Immature natural killer cell (primary cell): ENCODE measurements around the gene PHKG1. TPM values are rescaled to one million over a fixed set of nuclear protein-coding genes. Genes with fewer than 3 reads are reported as not detected.
"Not testable (repeated sequence)": the region's sequence is repeated elsewhere in the genome, so short reads cannot be mapped to it uniquely, and the experiment has no call there.

Source experiments
- DNase-seq, 3 donors: peaks; one replicate each; pipeline ENCODE4 v3.0.0; 2022; ENCODE audit warnings: mixed read lengths in 1 of 3
- H3K27ac Mint-ChIP-seq, 6 donors: one replicate each; pipeline ENCODE4 v1.8.0; 2020; ENCODE audit warnings: mixed read lengths in 6 of 6, mild to moderate bottlenecking in 5 of 6, inconsistent platforms in 4 of 6, moderate library complexity in 3 of 6
- H3K27me3 Mint-ChIP-seq, 3 donors: one replicate each; pipeline ENCODE4 v1.8.0; 2020 to 2021; ENCODE audit warnings: low read depth in 3 of 3, mild to moderate bottlenecking in 3 of 3, mixed read lengths in 3 of 3, moderate library complexity in 3 of 3, inconsistent platforms in 1 of 3
- H3K36me3 Mint-ChIP-seq, 3 donors: one replicate each; pipeline ENCODE4 v1.8.0; 2020; ENCODE audit warnings: mixed read lengths in 3 of 3, inconsistent platforms in 2 of 3, mild to moderate bottlenecking in 2 of 3
- H3K4me1 Mint-ChIP-seq, 2 donors: one replicate each; pipeline ENCODE4 v1.8.0; 2020; ENCODE audit warnings: inconsistent platforms in 2 of 2, mild to moderate bottlenecking in 2 of 2, mixed read lengths in 2 of 2, moderate library complexity in 1 of 2
- H3K4me3 Mint-ChIP-seq, 5 donors: one replicate each; pipeline ENCODE4 v1.8.0; 2020; ENCODE audit warnings: mild to moderate bottlenecking in 5 of 5, mixed read lengths in 5 of 5, inconsistent platforms in 3 of 5, moderate library complexity in 3 of 5
- H3K9me3 Mint-ChIP-seq, 6 donors: one replicate each; pipeline ENCODE4 v1.8.0; 2020; ENCODE audit warnings: mild to moderate bottlenecking in 6 of 6, mixed read lengths in 6 of 6, inconsistent platforms in 4 of 6, moderate library complexity in 3 of 6
- polyA plus RNA-seq, 3 donors: library from polyadenylated mRNA; unstranded; fragments of 300-500 nt; fragmentation: Illumina TruSeq; gene quantifications; one replicate each; pipeline ENCODE4 v1.2.3, GENCODE V29; 2021

PHKG1 gene
- polyA plus RNA-seq, 3 donors from 2014 or later = 0.10 to 0.16 TPM; not detected in 1

- Mint-ChIP-seq H3K27me3 (peaks cover 9 to 14% (median 9%) of the 10 kb centered on the region in 3 donors), H3K36me3 (peaks cover 12 to 36% (median 14%) of the 10 kb centered on the region in 3 donors), H3K4me1 (peaks cover 33 to 40% of the 10 kb centered on the region in 2 donors)
- H3K27ac Mint-ChIP-seq, H3K9me3 Mint-ChIP-seq, H3K4me3 Mint-ChIP-seq, DNase-seq: not testable (repeated sequence)
Observed at GRCh38 chr7:56104138-56104537, 11.4 kb upstream of the PHKG1 start.

- Mint-ChIP-seq H3K4me3 (no peak overlapping the region), H3K9me3 (no peaks in the 10 kb centered on the region), H3K4me1 (peaks cover 4 to 9% of the 10 kb centered on the region in 2 donors), H3K27me3 (peaks cover 0 to 3% (median 2%) of the 10 kb centered on the region in 3 donors), H3K36me3 (peaks cover 14 to 30% (median 15%) of the 10 kb centered on the region in 3 donors), H3K27ac (no peak overlapping the region)
- DNase-seq = no peak
Observed at GRCh38 chr7:56099653-56100052, 6.9 kb upstream of the PHKG1 start.

- not testable (repeated sequence) for H3K27me3 Mint-ChIP-seq, H3K4me1 Mint-ChIP-seq, DNase-seq, H3K4me3 Mint-ChIP-seq, H3K9me3 Mint-ChIP-seq
- Mint-ChIP-seq H3K27ac (peak overlapping the region in 2 of 6 donors; percentile 28 to 46), H3K36me3 (peaks cover 12 to 25% (median 14%) of the 10 kb centered on the region in 3 donors)
Observed at GRCh38 chr7:56098187-56099008, 5.6 kb upstream of the PHKG1 start.

GRCh38 chr7:56097700-56098099 is 4.9 kb upstream of the PHKG1 start:
- no peak overlapping the region for H3K27ac Mint-ChIP-seq
- H3K36me3 Mint-ChIP-seq = peaks cover 12 to 24% (median 14%) of the 10 kb centered on the region in 3 donors
- no peak overlapping the region for H3K4me3 Mint-ChIP-seq
- DNase-seq = no peak
- peaks cover 0 to 3% (median 2%) of the 10 kb centered on the region in 3 donors for H3K27me3 Mint-ChIP-seq
- H3K4me1 Mint-ChIP-seq = peaks cover 0 to 2% of the 10 kb centered on the region in 2 donors
- no peaks in the 10 kb centered on the region for H3K9me3 Mint-ChIP-seq

- H3K27me3 Mint-ChIP-seq, H3K27ac Mint-ChIP-seq, H3K36me3 Mint-ChIP-seq, H3K4me3 Mint-ChIP-seq, H3K9me3 Mint-ChIP-seq, H3K4me1 Mint-ChIP-seq, DNase-seq: not testable (repeated sequence)
Observed at GRCh38 chr7:56092388-56092787, 364 bp downstream of the PHKG1 start.

GRCh38 chr7:56091591-56091990 is 1.2 kb downstream of the PHKG1 start:
- DNase-seq = no peak
- no peak overlapping the region for H3K27ac Mint-ChIP-seq

GRCh38 chr7:56087445-56087844 is 5.3 kb downstream of the PHKG1 start:
- Mint-ChIP-seq H3K36me3 (no peaks in the 10 kb centered on the region), H3K4me3 (no peak overlapping the region), H3K9me3 (no peaks in the 10 kb centered on the region), H3K27me3 (peaks cover 0 to 3% (median 0%) of the 10 kb centered on the region in 3 donors), H3K4me1 (no peaks in the 10 kb centered on the region), H3K27ac (no peak overlapping the region)
- DNase-seq = no peak

More at GRCh38 chr7:56091591-56091990, 1.2 kb downstream of the PHKG1 start:
- peaks cover 0 to 3% (median 0%) of the 10 kb centered on the region in 3 donors for H3K36me3 Mint-ChIP-seq
- no peaks in the 10 kb centered on the region for H3K4me1 Mint-ChIP-seq
- H3K9me3 Mint-ChIP-seq = no peaks in the 10 kb centered on the region
- H3K27me3 Mint-ChIP-seq = no peaks in the 10 kb centered on the region
- H3K4me3 Mint-ChIP-seq = no peak overlapping the region

GRCh38 chr7:56086761-56087160 is 6.0 kb downstream of the PHKG1 start:
- Mint-ChIP-seq H3K9me3 (no peaks in the 10 kb centered on the region), H3K27ac (no peak overlapping the region), H3K4me1 (no peaks in the 10 kb centered on the region), H3K36me3 (no peaks in the 10 kb centered on the region), H3K4me3 (no peak overlapping the region), H3K27me3 (peaks cover 0 to 3% (median 0%) of the 10 kb centered on the region in 3 donors)
- DNase-seq = no peak

GRCh38 chr7:56083150-56083785 is 9.5 kb downstream of the PHKG1 start:
- peaks cover 0 to 3% (median 0%) of the 10 kb centered on the region in 3 donors for H3K27me3 Mint-ChIP-seq
- no peaks in the 10 kb centered on the region for H3K9me3 Mint-ChIP-seq
- no peaks in the 10 kb centered on the region for H3K4me1 Mint-ChIP-seq
- no peak for DNase-seq
- no peak overlapping the region for H3K4me3 Mint-ChIP-seq
- no peaks in the 10 kb centered on the region for H3K36me3 Mint-ChIP-seq
- H3K27ac Mint-ChIP-seq = no peak overlapping the region

- H3K27me3 Mint-ChIP-seq = peaks cover 0 to 3% (median 0%) of the 10 kb centered on the region in 3 donors
- no peak overlapping the region for H3K4me3 Mint-ChIP-seq
- H3K36me3 Mint-ChIP-seq = no peaks in the 10 kb centered on the region
- H3K4me1 Mint-ChIP-seq = no peaks in the 10 kb centered on the region
- H3K27ac Mint-ChIP-seq = no peak overlapping the region
- no peaks in the 10 kb centered on the region for H3K9me3 Mint-ChIP-seq
- DNase-seq = no peak
Observed at GRCh38 chr7:56081626-56082340, 11.0 kb downstream of the PHKG1 start.

- H3K27me3 Mint-ChIP-seq, H3K27ac Mint-ChIP-seq, H3K36me3 Mint-ChIP-seq, H3K4me1 Mint-ChIP-seq, H3K9me3 Mint-ChIP-seq, H3K4me3 Mint-ChIP-seq, DNase-seq: not testable (repeated sequence)
Observed at GRCh38 chr7:56080726-56081435, 11.9 kb downstream of the PHKG1 start.

- Mint-ChIP-seq H3K4me1 (no peaks in the 10 kb centered on the region), H3K9me3 (no peaks in the 10 kb centered on the region), H3K36me3 (no peaks in the 10 kb centered on the region), H3K27ac (no peak overlapping the region), H3K27me3 (no peaks in the 10 kb centered on the region), H3K4me3 (no peak overlapping the region)
- DNase-seq = no peak
Observed at GRCh38 chr7:56079450-56080185, 13.1 kb downstream of the PHKG1 start.

GRCh38 chr7:56078196-56078595 is 14.6 kb downstream of the PHKG1 start:
- Mint-ChIP-seq H3K4me3 (no peak overlapping the region), H3K4me1 (peaks cover 5 to 7% of the 10 kb centered on the region in 2 donors), H3K9me3 (no peaks in the 10 kb centered on the region), H3K36me3 (peaks cover 4 to 5% (median 4%) of the 10 kb centered on the region in 3 donors), H3K27ac (no peak overlapping the region), H3K27me3 (no peaks in the 10 kb centered on the region)
- DNase-seq = no peak
